H1 (cell line): ENCODE results near the gene CCL15.
A peak's percentile ranks its signal among the peaks of the same experiment; 100 is the strongest.

Source experiments
- CBX5 ChIP-seq: fragments of 300-800, 300-1000 bp; sonication (generic); IDR thresholded peaks from 2 replicates; pipeline ENCODE4 v1.7.1; 2016; ENCODE audit warnings: antibody characterized with exemption, low read length, low read depth
- CTCF ChIP-seq, 3 experiments: IDR thresholded peaks; 1 replicate in 2 of 3; 2 replicates in 1 of 3; pipeline versions ENCODE4 v1.5.1 to v1.6.1; 2011; ENCODE audit warnings: low read length in 3 of 3, mild to moderate bottlenecking in 3 of 3, inconsistent platforms in 2 of 3, low read depth in 1 of 3, moderate library complexity in 1 of 3; ENCODE audit not compliant: insufficient read depth in 1 of 3; ENCODE audit errors: control extremely low read depth in 1 of 3
- JUND ChIP-seq: IDR thresholded peaks from 2 replicates; pipeline ENCODE4 v1.6.1; 2011; ENCODE audit warnings: mild to moderate bottlenecking, improper control_type of control experiment, low read length
- POLR2AphosphoS5 ChIP-seq: IDR thresholded peaks from 2 replicates; pipeline ENCODE4 v1.6.1; 2011; ENCODE audit warnings: low read depth, low read length
- RFX5 ChIP-seq: IDR thresholded peaks from 2 replicates; pipeline ENCODE4 v1.6.1; 2011; ENCODE audit warnings: low read depth, low read length, improper control_type of control experiment, borderline replicate concordance
- RNF2 ChIP-seq: fragments of 200-900, 300-1000 bp; sonication (generic); IDR thresholded peaks from 2 replicates; pipeline ENCODE4 v1.7.1; 2016; ENCODE audit warnings: borderline replicate concordance, low read depth, mild to moderate bottlenecking, antibody characterized with exemption, low read length; ENCODE audit not compliant: poor library complexity, severe bottlenecking; ENCODE audit errors: missing control alignments
- SIX5 ChIP-seq: IDR thresholded peaks from 2 replicates; pipeline ENCODE4 v1.6.1; 2011; ENCODE audit warnings: mild to moderate bottlenecking, low read depth, low read length
- ZNF274 ChIP-seq: IDR thresholded peaks from 2 replicates; pipeline ENCODE4 v1.7.0; 2012; ENCODE audit warnings: low read length, borderline replicate concordance; ENCODE audit errors: extremely low read depth

- no peak for TF ChIP-seq JUND
- TF ChIP-seq ZNF274: no peak
- TF ChIP-seq CBX5: no peak
- no peak for TF ChIP-seq POLR2AphosphoS5
- no peak for TF ChIP-seq SIX5
- no peak for TF ChIP-seq RNF2
- no peak for TF ChIP-seq RFX5
- TF ChIP-seq CTCF (IDR thresholded peaks at IDR 0.05; ENCODE audit: control extremely low read depth in 1 of 3, insufficient read depth in 1 of 3, low read depth in 1 of 3, low read length in 3 of 3): 0 out of 4 replicates have a peak, but pooled peaks of 1 of the 3 experiments have one; percentile 3
Measured at GRCh38 chr17:36017799-36018198, 16.4 kb upstream of the CCL15 start, which contains the start of gene CCL23.
